AG04449 (cell line): ENCODE measurements around the gene MARS1.

Experiments used
- CTCF ChIA-PET: fragments of 350-600 bp; formaldehyde crosslinking; extraction: SDS; loops from one replicate; lab custom pipeline; 2021; ENCODE audit warnings: antibody characterized with exemption; lab: Yijun Ruan, JAX
- POLR2A ChIA-PET: fragments of 400-600, 350-600 bp; formaldehyde crosslinking; extraction: SDS; loops from one replicate; lab custom pipeline; 2020; ENCODE audit warnings: antibody characterized with exemption, inconsistent platforms; lab: Yijun Ruan, JAX
- DNase-seq: peaks from one replicate; pipeline ENCODE4 v3.0.0-alpha.2; 2010; ENCODE audit warnings: low read depth, low spot score
- H3K4me3 ChIP-seq: 2 replicates; pipeline ENCODE4 v1.5.1; 2011; ENCODE audit warnings: low read depth, mild to moderate bottlenecking, control low read depth, low read length
- CTCF ChIP-seq: IDR thresholded peaks from one replicate; pipeline ENCODE4 v1.5.1; 2011; ENCODE audit warnings: mild to moderate bottlenecking, moderate library complexity, low read length, control low read depth, inconsistent platforms; ENCODE audit not compliant: insufficient read depth; ENCODE audit errors: missing control alignments

The MARS1 gene

GRCh38 chr12:57518176-57518919 lies 30.5 kb downstream of the MARS1 start:
- ChIA-PET CTCF (interaction anchor here (0.8 to 1.6 kb wide), 5 partner anchors 21 to 64 kb away, joined by 3 to 6 read pairs (median 3); no protein-coding TSS in a partner anchor), POLR2A (interaction anchor here (0.7 to 3.0 kb wide), 6 partner anchors 9 to 59 kb away, joined by 3 to 12 read pairs (median 4); partner anchors contain the start of genes DCTN2, GLI1 and MARS1)
- H3K4me3 ChIP-seq: peak overlapping the region; percentile 100
- DNase-seq: no peak
- TF ChIP-seq CTCF: no peak

GRCh38 chr12:57518920-57519795 lies 31.3 kb downstream of the MARS1 start:
- CTCF ChIA-PET: no interaction called here
- H3K4me3 ChIP-seq: peak overlapping the region; percentile 100
- no peak for TF ChIP-seq CTCF
- DNase-seq: no peak
- POLR2A ChIA-PET: interaction anchor here (0.7 to 3.0 kb wide), 6 partner anchors 10 to 173 kb away, joined by 3 to 12 read pairs (median 5); partner anchors contain the start of gene DCTN2

GRCh38 chr12:57519796-57520052 lies 31.9 kb downstream of the MARS1 start:
- H3K4me3 ChIP-seq: peak overlapping the region; percentile 100
- POLR2A ChIA-PET: interaction anchor here (0.7 to 3.0 kb wide), 12 partner anchors 10 to 269 kb away, joined by 3 to 12 read pairs (median 4); partner anchors contain the start of genes DCTN2, INHBE, MARS1 and STAC3
- TF ChIP-seq CTCF: no peak
- no peak for DNase-seq
- CTCF ChIA-PET: no interaction called here

- H3K4me3 ChIP-seq: peak within 1 kb of the TSS; percentile 100
- ChIA-PET CTCF (interaction anchor here (0.7 kb wide), 1 partner anchor 61 kb away, joined by 3 read pairs; the partner anchor contains the start of gene GLI1), POLR2A (interaction anchor here (0.6 to 3.0 kb wide), 15 partner anchors 9 to 270 kb away, joined by 3 to 12 read pairs (median 3); partner anchors contain the start of genes ARHGEF25, DCTN2, INHBE and MARS1)
- TF ChIP-seq CTCF: no peak
- DNase-seq: peak; percentile 85
These were observed 32.4 kb downstream of the MARS1 start, which contains the start of gene DDIT3 for GRCh38 chr12:57520053-57520818. DDIT3 (minus strand) TSS chr12:57520514; CDS start chr12:57517406, 3,108 bp downstream.

GRCh38 chr12:57521525-57522010 lies 33.7 kb downstream of the MARS1 start:
- DNase-seq: no peak
- peak; percentile 6 for TF ChIP-seq CTCF
- ChIA-PET POLR2A (interaction anchor here (1.6 kb wide), 1 partner anchor 22 kb away, joined by 5 read pairs; no protein-coding TSS in a partner anchor), CTCF (no interaction called here)
- H3K4me3 ChIP-seq: no peak overlapping the region
